PC-9 (cell line): ENCODE data around the gene AP2B1. TPM values are rescaled to one million over a fixed set of nuclear protein-coding genes. Genes with fewer than 3 reads are reported as not detected.

Experiments used
- BruUV-seq: library from RNA; stranded (reverse); fragments of 400-500 nt; replicated peaks from 2 replicates; lab custom pipeline; 2021; lab: Mats Ljungman, UMichigan
- CTCF ChIA-PET: fragments of 300-600 bp; sonication (Branson Sonifier 250); formaldehyde crosslinking; loops from one replicate; lab custom pipeline; 2022; ENCODE audit warnings: antibody characterized with exemption; lab: Charles Lee
- POLR2A ChIA-PET: fragments of 300-600 bp; sonication (Branson Sonifier 250); formaldehyde crosslinking; loops from one replicate; lab custom pipeline; 2022; ENCODE audit warnings: antibody characterized with exemption; ENCODE audit not compliant: unreplicated experiment; lab: Charles Lee
- DNase-seq, 2 experiments: peaks; one replicate each; pipeline versions ENCODE4 v3.0.0 to v3.0.0-alpha.2; 2015 to 2022; ENCODE audit warnings: mixed read lengths in 1 of 2
- H2AFZ ChIP-seq: fragments of 200-600 bp; sonication (generic); 2 replicates; pipeline ENCODE4 v1.8.1; 2017; ENCODE audit warnings: antibody characterized with exemption
- H3F3A ChIP-seq: fragments of 200-600 bp; sonication (generic); 2 replicates; pipeline ENCODE4 v1.8.1; 2017; ENCODE audit warnings: antibody characterized with exemption, mild to moderate bottlenecking, low read depth; ENCODE audit not compliant: insufficient read depth
- H3K27ac ChIP-seq: fragments of 200-600 bp; sonication (generic); 2 replicates; pipeline ENCODE4 v1.6.1; 2016; ENCODE audit warnings: mixed run types
- H3K27me3 ChIP-seq: fragments of 200-600 bp; sonication (generic); 2 replicates; pipeline ENCODE4 v1.6.1; 2016; ENCODE audit warnings: low read depth, mixed run types; ENCODE audit not compliant: insufficient read depth
- H3K36me3 ChIP-seq: fragments of 200-600 bp; sonication (generic); 2 replicates; pipeline ENCODE4 v1.6.1; 2016; ENCODE audit warnings: low read depth, mixed run types
- H3K4me1 ChIP-seq: fragments of 200-600 bp; sonication (generic); replicated peaks from 2 replicates; pipeline ENCODE4 v1.6.1; 2016; ENCODE audit warnings: mixed run types; ENCODE audit not compliant: insufficient read depth
- H3K4me2 ChIP-seq: fragments of 200-600 bp; sonication (generic); 2 replicates; pipeline ENCODE4 v1.6.1; 2017; ENCODE audit warnings: mixed run types
- H3K4me3 ChIP-seq: fragments of 200-600 bp; sonication (generic); 2 replicates; pipeline ENCODE4 v1.6.1; 2016; ENCODE audit warnings: mixed run types
- H3K79me2 ChIP-seq: fragments of 200-600 bp; sonication (generic); 2 replicates; pipeline ENCODE4 v1.6.1; 2017; ENCODE audit warnings: low read depth, mixed run types
- H3K9me2 ChIP-seq: fragments of 200-600 bp; sonication (generic); 2 replicates; pipeline ENCODE4 v1.8.1; 2017; ENCODE audit warnings: mild to moderate bottlenecking; ENCODE audit not compliant: insufficient read depth
- H3K9me3 ChIP-seq: fragments of 200-600 bp; sonication (generic); 2 replicates; pipeline ENCODE4 v1.8.1; 2016; ENCODE audit warnings: low read depth; ENCODE audit not compliant: insufficient read depth
- H4K20me1 ChIP-seq: fragments of 200-600 bp; sonication (generic); 2 replicates; pipeline ENCODE4 v1.8.1; 2017; ENCODE audit not compliant: insufficient read depth
- EZH2 ChIP-seq: fragments of 200-600 bp; sonication (generic); IDR thresholded peaks from 2 replicates; pipeline ENCODE4 v1.8.0; 2017; ENCODE audit warnings: antibody characterized with exemption, low read depth
- intact Hi-C: fragments of 100-400 bp; cut with micrococcal nuclease; formaldehyde crosslinking; loops from one replicate; pipeline ENCODE4 v1.10.0; 2022; ENCODE audit not compliant: unreplicated experiment
- total RNA-seq: library from RNA; stranded (reverse); gene quantifications from 2 replicates; pipeline ENCODE4 v1.2.3, GENCODE V29; 2021
- TF ChIP-seq, protein P1 (sequence below): fragments of 200-600 bp; sonication (generic); conservative IDR thresholded peaks from 2 replicates; pipeline ENCODE4 v1.6.1; 2017; ENCODE audit warnings: mixed run types, antibody characterized with exemption, mild to moderate bottlenecking, moderate library complexity

AP2B1 gene
- total RNA-seq, 1 experiment from 2014 or later, result 186 TPM

DNA sequence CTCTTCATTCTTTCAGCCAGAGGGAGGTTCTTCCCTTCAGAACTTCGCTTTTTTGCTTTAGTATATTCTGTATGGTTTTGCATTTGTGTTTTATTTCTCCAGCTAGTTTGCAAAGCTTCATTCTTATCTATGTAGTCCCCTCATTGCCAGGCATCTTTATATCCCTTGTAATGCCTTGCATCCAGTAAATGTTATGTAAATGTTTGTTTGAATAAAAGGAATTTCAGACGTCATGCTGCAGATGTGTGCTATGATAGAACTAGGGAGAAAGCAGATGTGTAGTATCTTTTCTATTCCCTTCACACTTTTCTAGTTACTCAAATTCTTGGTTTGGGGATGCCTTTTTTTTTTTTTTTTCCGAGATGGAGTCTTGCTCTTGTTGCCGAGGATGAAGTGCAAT is 81.7 kb downstream of the AP2B1 start:
- no peaks in the 10 kb centered on the region for H3K9me3 ChIP-seq
- H3K4me2 ChIP-seq, result no peak overlapping the region
- no peaks in the 10 kb centered on the region for H3K36me3 ChIP-seq
- H2AFZ ChIP-seq, result no peak overlapping the region
- TF ChIP-seq, protein P1, sequence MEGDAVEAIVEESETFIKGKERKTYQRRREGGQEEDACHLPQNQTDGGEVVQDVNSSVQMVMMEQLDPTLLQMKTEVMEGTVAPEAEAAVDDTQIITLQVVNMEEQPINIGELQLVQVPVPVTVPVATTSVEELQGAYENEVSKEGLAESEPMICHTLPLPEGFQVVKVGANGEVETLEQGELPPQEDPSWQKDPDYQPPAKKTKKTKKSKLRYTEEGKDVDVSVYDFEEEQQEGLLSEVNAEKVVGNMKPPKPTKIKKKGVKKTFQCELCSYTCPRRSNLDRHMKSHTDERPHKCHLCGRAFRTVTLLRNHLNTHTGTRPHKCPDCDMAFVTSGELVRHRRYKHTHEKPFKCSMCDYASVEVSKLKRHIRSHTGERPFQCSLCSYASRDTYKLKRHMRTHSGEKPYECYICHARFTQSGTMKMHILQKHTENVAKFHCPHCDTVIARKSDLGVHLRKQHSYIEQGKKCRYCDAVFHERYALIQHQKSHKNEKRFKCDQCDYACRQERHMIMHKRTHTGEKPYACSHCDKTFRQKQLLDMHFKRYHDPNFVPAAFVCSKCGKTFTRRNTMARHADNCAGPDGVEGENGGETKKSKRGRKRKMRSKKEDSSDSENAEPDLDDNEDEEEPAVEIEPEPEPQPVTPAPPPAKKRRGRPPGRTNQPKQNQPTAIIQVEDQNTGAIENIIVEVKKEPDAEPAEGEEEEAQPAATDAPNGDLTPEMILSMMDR, result no peak
- no peak for TF ChIP-seq EZH2
- intact Hi-C loops, result loop anchor here (5.0 kb wide), 1 partner anchor 47 kb away; no protein-coding TSS in a partner anchor
- no peaks in the 10 kb centered on the region for H3F3A ChIP-seq
- H3K4me3 ChIP-seq, result no peak overlapping the region
- no peaks in the 10 kb centered on the region for H3K4me1 ChIP-seq
- no peak overlapping the region for H3K27ac ChIP-seq
- no peaks in the 10 kb centered on the region for H3K27me3 ChIP-seq
- H3K9me2 ChIP-seq, result no peaks in the 10 kb centered on the region
- CTCF ChIA-PET, result interaction anchor here (0.7 kb wide), 2 partner anchors 78 to 400 kb away, joined by 3 to 6 read pairs; no protein-coding TSS in a partner anchor
- DNase-seq, result no peak
- no peaks in the 10 kb centered on the region for H3K79me2 ChIP-seq
- BruUV-seq, result no TSS peak
- POLR2A ChIA-PET, result no interaction called here
- no peaks in the 10 kb centered on the region for H4K20me1 ChIP-seq

DNA sequence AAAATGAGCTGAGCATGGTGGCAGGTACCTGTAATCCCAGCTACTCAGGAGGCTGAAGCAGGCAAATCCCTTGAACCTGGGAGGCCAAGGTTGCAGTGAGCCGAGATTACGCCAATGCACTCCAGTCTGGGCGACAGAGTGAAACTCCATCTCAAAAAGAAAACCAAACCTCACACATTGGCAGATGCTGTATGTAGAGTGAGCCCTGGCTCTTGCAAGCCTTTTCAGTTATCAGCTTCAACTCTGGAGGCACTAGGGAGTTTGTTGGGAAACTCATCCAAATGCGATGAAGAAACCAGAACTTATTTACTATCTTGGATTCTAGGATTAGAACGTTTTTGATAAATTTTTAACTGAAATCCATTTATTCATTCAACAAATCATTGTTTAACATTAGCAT is 87.4 kb downstream of the AP2B1 start:
- POLR2A ChIA-PET, result interaction anchor here (0.6 kb wide), 1 partner anchor 89 kb away, joined by 15 read pairs; no protein-coding TSS in a partner anchor
- no peaks in the 10 kb centered on the region for H3F3A ChIP-seq
- no peak for DNase-seq
- no peaks in the 10 kb centered on the region for H3K4me1 ChIP-seq
- H3K4me3 ChIP-seq, result no peak overlapping the region
- H3K36me3 ChIP-seq, result peaks cover 6% of the 10 kb centered on the region; the same call in 1 of the 2 replicates
- no peaks in the 10 kb centered on the region for H3K79me2 ChIP-seq
- no peak overlapping the region for H3K27ac ChIP-seq
- H3K9me3 ChIP-seq, result no peaks in the 10 kb centered on the region
- H3K4me2 ChIP-seq, result no peak overlapping the region
- H2AFZ ChIP-seq, result no peak overlapping the region
- H4K20me1 ChIP-seq, result no peaks in the 10 kb centered on the region; the same call in 1 of the 2 replicates
- CTCF ChIA-PET, result no interaction called here
- H3K27me3 ChIP-seq, result no peaks in the 10 kb centered on the region
- H3K9me2 ChIP-seq, result no peaks in the 10 kb centered on the region
- intact Hi-C loops, result no loop called here
- TF ChIP-seq, protein P1, result no peak
- no peak for TF ChIP-seq EZH2
- BruUV-seq, result no TSS peak

GRCh38 chr17:35676441-35676840 is 89.3 kb downstream of the AP2B1 start:
- Histone ChIP-seq H3K4me3 (no peak overlapping the region), H3K9me3 (no peaks in the 10 kb centered on the region), H4K20me1 (no peaks in the 10 kb centered on the region; the same call in 1 of the 2 replicates), H3K27me3 (no peaks in the 10 kb centered on the region), H2AFZ (no peak overlapping the region), H3F3A (no peaks in the 10 kb centered on the region), H3K4me2 (no peak overlapping the region), H3K36me3 (peaks cover 6% of the 10 kb centered on the region; the same call in 1 of the 2 replicates), H3K79me2 (no peaks in the 10 kb centered on the region), H3K9me2 (no peaks in the 10 kb centered on the region), H3K4me1 (no peaks in the 10 kb centered on the region), H3K27ac (no peak overlapping the region)
- DNase-seq, result no peak
- BruUV-seq, result no TSS peak
- POLR2A ChIA-PET, result no interaction called here
- no peak for TF ChIP-seq EZH2
- CTCF ChIA-PET, result no interaction called here
- intact Hi-C loops, result no loop called here
